Adrenal gland (tissue), 5 donors: ENCODE results near the gene RRAD.

Source experiments
- CTCF ChIP-seq, 6 experiments: fragments of 450-650 bp in 4 of 6; fragments of 200-600 bp in 2 of 6; sonication (generic) in 1 of 6; IDR thresholded peaks; 1 replicate in 5 of 6; 2 replicates in 1 of 6; pipeline versions ENCODE4 v1.5.1 to v1.8.0; 2016 to 2021; ENCODE audit warnings: antibody characterized with exemption in 6 of 6, mild to moderate bottlenecking in 2 of 6, moderate library complexity in 1 of 6
- POLR2A ChIP-seq, 2 donors: fragments of 450-650 bp; IDR thresholded peaks; one replicate each; pipeline ENCODE4 v1.6.1; 2017; ENCODE audit warnings: antibody characterized with exemption in 2 of 2, mild to moderate bottlenecking in 2 of 2, moderate library complexity in 1 of 2
- donor health status: DM: no; HTN: no; CAD: no.

- TF ChIP-seq CTCF (IDR thresholded peaks at IDR 0.05) (no peak), POLR2A (IDR thresholded peaks at IDR 0.05) (no peak)
Measured at GRCh38 chr16:66950437-66950836, 25.1 kb upstream of the RRAD start.
